HPDE6-E6E7 (cell line): ENCODE measurements around the gene LAYN.
A peak's percentile ranks its signal among the peaks of the same experiment; 100 is the strongest.

ENCODE experiments used
- DNase-seq: peaks from one replicate; pipeline ENCODE4 v3.0.0; 2011; ENCODE audit warnings: missing footprints; ENCODE audit errors: extremely low spot score

The LAYN gene

GRCh38 chr11:111561791-111562325 lies 21.3 kb downstream of the LAYN start:
- DNase-seq, result no peak

DNA sequence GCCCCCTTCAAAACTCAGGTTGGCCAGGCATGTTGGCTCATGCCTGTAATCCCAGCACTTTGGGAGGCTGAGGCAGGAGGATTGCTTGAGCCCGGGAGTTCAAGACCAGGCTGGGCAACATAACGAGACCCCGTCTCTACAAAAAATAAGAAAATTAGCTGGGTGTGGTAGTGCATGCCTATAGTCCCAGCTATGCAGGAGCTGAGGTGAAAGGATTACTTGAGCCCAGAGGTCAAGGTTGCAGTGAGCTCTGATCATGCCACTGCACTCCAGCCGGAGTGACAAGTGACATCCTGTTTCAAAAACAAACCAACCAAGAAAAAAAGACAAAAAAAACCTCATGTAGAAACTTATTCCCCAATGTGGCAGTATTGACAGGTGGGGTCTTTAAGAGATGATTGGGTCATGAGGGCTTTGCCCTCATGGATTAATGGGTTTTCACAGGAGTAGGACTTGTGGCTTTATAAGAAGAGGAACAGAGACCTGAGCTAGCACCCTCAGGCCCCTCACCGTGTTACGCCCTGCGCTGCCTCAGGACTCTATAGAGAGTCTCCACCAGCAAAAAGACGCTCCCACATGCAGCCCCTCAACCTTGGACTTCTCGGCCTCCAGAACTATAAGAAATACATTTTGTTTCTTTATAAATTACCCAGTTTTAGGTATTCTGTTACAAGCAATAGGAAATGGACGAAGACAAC lies 22.3 kb downstream of the LAYN start:
- no peak for DNase-seq

GRCh38 chr11:111565114-111565720 lies 24.7 kb downstream of the LAYN start:
- no peak for DNase-seq

DNA sequence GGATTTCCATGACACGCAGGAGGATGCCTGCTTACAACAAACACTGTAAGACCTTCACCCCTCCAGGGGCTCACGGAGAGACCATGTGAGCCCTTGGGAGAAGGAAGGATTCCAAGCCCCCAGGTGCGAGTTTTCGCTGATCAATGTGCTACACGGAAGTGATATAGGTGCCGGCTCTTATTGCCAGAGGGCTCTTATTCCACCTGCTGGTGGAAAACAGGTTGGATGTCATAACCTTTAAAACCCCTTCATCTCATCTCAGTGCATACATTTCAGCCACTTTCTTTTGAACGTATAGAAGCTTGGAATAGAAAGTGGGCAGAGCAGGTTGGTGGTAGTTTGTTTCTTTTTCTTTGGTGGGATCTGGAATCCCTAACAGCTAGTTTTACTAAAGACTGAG lies 25.8 kb downstream of the LAYN start:
- DNase-seq, result no peak

GRCh38 chr11:111569476-111569875 lies 29.0 kb downstream of the LAYN start:
- no peak for DNase-seq

GRCh38 chr11:111570796-111571195 lies 30.3 kb downstream of the LAYN start:
- no peak for DNase-seq

- DNase-seq, result no peak
Observed at GRCh38 chr11:111571829-111572501, 31.4 kb downstream of the LAYN start.

DNA sequence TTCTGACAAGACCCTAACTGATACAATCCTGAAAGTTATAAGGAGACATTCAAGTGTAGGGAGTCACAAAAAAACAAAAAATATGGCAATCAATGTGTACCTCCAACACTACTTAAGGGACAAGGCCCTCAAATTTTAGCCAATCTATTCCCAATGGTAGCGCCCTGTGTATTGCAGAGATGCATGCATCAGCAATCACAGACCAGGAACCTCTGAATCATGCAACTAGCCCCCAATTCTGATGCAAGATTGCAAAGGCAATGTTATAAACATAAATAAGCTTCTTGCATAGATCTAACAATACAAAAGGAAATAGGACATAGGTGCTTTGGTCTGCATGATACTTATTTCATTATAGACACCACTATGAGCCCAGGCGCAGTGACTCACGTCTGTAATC lies 32.1 kb downstream of the LAYN start:
- no peak for DNase-seq

DNA sequence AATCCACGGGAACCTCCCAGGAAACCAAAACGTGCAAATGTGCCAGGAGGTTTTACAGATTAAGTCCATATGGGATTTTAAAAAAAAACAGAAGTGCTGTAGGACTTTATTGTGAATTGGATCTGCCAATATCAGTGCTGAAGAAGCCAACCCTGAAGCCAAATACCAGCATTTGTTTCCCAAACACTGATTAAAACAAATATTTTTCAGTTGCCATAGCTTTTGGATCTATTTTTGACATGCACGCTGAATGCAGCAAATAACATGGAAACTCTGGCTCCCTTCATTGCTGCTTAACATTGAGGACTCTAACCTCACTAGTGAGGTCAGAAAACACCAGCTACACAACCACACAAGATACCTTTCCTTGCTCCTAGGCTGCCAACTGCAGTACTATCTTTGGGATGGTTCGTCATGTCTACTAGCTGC lies 33.3 kb downstream of the LAYN start:
- no peak for DNase-seq

DNA sequence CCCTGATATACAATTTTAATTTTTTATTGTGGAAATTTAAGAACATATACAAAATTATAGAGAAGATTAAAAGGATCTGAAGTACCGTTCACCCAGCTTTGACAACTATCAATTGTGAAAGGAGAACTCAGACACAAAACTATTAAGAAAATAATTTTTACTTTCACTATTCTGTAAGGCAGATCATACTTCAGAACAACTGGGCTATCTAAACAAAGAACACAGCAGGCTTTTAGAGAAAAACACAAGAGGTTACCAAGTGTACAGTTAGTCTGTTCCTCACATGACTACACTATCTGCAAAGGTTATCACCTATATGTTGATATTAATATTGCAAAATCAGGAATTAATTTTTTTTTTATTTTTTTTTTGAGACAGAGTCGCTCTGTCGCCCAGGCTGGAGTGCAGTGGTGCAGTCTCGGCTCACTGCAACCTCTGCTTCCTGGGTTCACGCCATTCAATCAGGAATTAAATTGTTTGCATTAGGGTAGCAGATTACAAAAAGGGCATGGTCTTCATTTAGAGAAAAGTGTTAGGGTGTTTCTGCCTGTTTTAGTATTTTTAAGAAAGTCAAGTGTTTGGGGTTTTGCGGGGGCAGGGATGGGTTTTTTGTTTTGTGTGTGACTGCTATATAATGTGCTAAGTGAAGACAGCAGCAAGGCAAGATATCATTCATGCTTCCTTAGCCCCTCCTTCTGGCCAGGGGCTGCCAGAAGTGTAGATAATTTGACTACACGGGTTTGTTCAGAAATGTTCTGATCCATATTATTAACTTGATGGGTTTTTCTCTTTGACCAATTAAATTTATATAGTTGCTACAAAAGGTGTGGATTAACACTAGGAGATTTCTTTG lies 34.1 kb downstream of the LAYN start:
- DNase-seq, result no peak

DNA sequence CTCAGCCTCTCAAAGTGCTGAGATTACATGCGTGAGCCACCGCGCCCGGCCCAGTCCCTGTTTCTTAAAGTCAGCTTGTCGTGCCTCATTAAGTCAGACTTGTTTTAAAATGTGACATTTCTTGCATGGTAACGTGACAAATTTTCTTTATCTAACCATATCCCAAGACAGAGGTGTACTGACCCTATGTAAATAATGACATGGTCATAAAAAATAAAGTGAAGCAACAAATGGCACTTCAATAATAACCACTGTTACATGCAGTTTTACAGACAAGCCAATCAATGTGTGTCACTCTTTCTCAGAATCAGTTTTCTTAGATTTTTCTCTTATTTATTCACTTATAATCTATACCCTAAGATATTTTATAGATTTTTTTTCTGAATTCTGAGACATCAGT lies 35.2 kb downstream of the LAYN start:
- DNase-seq, result no peak

DNA sequence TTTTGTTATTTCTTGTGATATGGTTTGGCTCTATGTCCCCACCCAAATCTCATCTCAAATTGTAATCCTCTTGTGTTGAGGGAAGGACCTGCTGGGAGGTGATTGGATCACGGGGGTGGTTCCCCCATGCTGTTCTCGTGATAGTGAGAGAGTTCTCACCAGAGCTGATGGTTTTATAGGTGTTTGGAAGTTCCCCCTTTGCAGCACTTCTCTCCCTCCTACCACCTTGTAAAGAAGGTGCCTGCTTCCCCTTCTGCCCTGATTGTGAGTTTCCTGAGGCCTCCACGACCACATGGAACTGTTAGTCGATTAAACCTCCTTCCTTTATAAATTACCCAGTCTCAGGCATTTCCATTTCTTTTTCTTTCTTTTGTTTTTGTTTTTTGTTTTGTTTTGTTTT lies 37.3 kb downstream of the LAYN start:
- DNase-seq, result no peak

GRCh38 chr11:111581341-111581740 lies 40.8 kb downstream of the LAYN start:
- DNase-seq, result no peak

DNA sequence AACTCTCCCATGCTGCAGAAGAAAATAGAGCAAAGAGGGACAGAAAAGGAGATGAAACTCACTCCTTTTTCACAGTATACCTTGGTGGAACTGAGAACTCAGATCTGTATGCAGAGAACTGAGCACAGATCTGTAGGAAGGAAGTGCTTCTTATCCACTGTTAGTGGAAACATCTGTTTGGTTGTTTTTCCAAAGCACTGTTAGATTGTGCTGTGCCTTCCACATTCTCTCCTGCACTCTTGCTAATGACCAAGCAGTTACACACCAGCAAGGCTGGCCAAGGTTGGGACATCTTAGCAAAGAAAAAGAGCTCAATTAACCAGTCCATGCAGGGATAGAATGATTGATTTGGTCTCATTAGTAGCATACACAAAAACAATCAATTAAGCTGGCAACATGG lies 41.6 kb downstream of the LAYN start:
- no peak for DNase-seq

- no peak for DNase-seq
Observed at GRCh38 chr11:111582881-111583280, 42.4 kb downstream of the LAYN start.

DNA sequence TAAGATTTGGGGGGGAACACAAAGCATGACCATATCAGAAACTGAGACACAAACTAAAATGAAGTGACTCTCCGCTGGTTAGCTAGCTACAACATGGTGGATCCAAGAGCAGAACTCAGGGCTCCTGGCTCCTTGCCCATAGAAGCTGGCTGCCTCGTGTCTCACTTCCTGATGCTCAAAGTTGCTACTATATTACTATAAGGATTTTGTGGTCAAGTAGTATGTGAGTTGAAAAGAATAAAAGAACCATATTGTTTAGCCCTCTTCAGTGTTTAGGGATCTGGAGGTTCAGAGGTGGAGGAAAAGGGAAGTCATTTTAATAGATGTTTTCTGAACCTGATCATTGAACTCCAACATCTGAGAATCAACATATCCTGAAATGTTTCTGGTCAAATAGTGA lies 44.9 kb downstream of the LAYN start:
- DNase-seq, result no peak

GRCh38 chr11:111586388-111586831 lies 45.9 kb downstream of the LAYN start:
- DNase-seq, result peak; percentile 38

DNA sequence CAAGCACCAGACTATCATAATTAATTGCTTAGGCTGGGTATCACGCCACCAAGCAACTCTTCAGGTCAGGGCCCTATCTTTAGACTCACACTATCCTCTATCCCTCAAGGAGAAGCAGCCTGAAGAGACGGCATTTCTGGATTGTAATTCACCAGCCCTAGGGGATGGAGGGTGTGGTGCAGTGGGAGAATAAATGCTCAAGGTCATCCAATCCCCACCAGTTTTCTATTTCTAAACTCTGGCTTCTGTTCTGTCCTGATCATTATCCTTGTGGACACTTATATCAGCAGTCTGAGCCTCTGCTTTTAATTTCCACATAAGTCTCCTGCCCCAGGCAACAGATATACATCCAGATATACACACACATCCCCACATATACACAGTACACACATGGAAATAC lies 48.6 kb downstream of the LAYN start:
- DNase-seq, result no peak

GRCh38 chr11:111589886-111590499 lies 49.5 kb downstream of the LAYN start:
- DNase-seq, result no peak

GRCh38 chr11:111591187-111591960 lies 50.9 kb downstream of the LAYN start:
- DNase-seq, result no peak

- DNase-seq, result no peak
Observed at GRCh38 chr11:111592491-111592890, 52.0 kb downstream of the LAYN start.
